ENCODE data around the gene LMAN2. TPM values are rescaled to one million over a fixed set of nuclear protein-coding genes. Genes with fewer than 3 reads are reported as not detected.
"Not testable (repeated sequence)": the region's sequence is repeated elsewhere in the genome, so short reads cannot be mapped to it uniquely, and the experiment has no call there.

Gene LMAN2
- polyA plus RNA-seq, 3 donors = 148 to 275 (median 259) TPM

DNA sequence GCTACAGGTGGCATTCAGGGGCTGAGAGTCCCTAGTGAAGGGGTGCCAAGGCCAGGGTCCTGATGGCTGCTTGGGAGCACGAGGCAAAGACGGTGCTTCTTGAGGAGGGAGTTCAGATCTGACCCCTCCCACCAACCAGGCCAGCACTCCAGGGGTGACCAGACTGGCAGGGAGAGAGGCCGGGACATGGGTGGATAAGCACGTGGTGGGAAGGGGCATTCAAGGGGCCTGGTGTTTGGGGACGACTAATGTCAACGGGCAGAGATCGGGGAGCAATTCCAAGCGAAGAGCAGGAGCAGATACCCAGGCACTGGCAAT is 10.8 kb upstream of the LMAN2 start:
- peaks cover 0 to 2% (median 0%) of the 10 kb centered on the region in 7 donors for H3K9me3 Mint-ChIP-seq
- no peaks in the 10 kb centered on the region for H3K27me3 ChIP-seq (ENCODE audit: control insufficient read depth in 2 of 2, insufficient read depth in 2 of 2, low read length in 2 of 2)
- H3K36me3 ChIP-seq (replicated peaks in 1 of 2; ENCODE audit: control insufficient read depth in 1 of 2, insufficient read depth in 2 of 2, low read length in 2 of 2) = peaks cover 23 to 36% of the 10 kb centered on the region in 2 donors
- no peak for DNase-seq
- H3K4me2 ChIP-seq (replicated peaks; ENCODE audit: extremely low read depth, low read length, poor library complexity, severe bottlenecking) = peak overlapping the region; percentile 81
- peak overlapping the region; percentile 55 for H3K9ac ChIP-seq (ENCODE audit: insufficient read depth, low read length, poor library complexity, severe bottlenecking)
- H3K4me1 ChIP-seq (ENCODE audit: control insufficient read depth in 1 of 2, insufficient read depth in 2 of 2, low read length in 2 of 2) = peaks cover 67 to 81% of the 10 kb centered on the region in 2 donors
- 61% methylated on average over 6 of the region's 8 CpGs for WGBS (ENCODE audit: insufficient coverage)
- peak overlapping the region; percentile 76 to 87 for H3K4me3 Mint-ChIP-seq
- no peak overlapping the region for H2AFZ ChIP-seq (ENCODE audit: insufficient read depth, low read depth, low read length, poor library complexity, severe bottlenecking)
- H3K27ac Mint-ChIP-seq = peak overlapping the region; percentile 82 to 94 (median 89)
- intact Hi-C loops (cut with micrococcal nuclease) = no loop called here
- H3K9me3 ChIP-seq (replicated peaks in 1 of 2; ENCODE audit: control insufficient read depth in 1 of 2, insufficient read depth in 1 of 2, low read length in 2 of 2) = no peaks in the 10 kb centered on the region
- H3K27ac ChIP-seq (ENCODE audit: low read depth in 1 of 2, low read length in 2 of 2) = peak overlapping the region; percentile 67 to 86
- H3K27me3 Mint-ChIP-seq (ENCODE audit: low read depth in 3 of 3) = peaks cover 0 to 5% (median 2%) of the 10 kb centered on the region in 3 donors
- peaks cover 75% of the 10 kb centered on the region for H3K4me1 Mint-ChIP-seq
- H3K4me3 ChIP-seq (replicated peaks in 1 of 3; ENCODE audit: low read depth in 2 of 3, low read length in 3 of 3) = peak overlapping the region; percentile 1 to 76 (median 43)
- H4K20me1 ChIP-seq (ENCODE audit: insufficient read depth, low read length) = peaks cover 90% of the 10 kb centered on the region
- H3K79me2 ChIP-seq (ENCODE audit: insufficient read depth, low read length) = peaks cover 85% of the 10 kb centered on the region
- H3K36me3 Mint-ChIP-seq = peaks cover 25 to 47% of the 10 kb centered on the region in 2 donors
- TF ChIP-seq, protein P1, sequence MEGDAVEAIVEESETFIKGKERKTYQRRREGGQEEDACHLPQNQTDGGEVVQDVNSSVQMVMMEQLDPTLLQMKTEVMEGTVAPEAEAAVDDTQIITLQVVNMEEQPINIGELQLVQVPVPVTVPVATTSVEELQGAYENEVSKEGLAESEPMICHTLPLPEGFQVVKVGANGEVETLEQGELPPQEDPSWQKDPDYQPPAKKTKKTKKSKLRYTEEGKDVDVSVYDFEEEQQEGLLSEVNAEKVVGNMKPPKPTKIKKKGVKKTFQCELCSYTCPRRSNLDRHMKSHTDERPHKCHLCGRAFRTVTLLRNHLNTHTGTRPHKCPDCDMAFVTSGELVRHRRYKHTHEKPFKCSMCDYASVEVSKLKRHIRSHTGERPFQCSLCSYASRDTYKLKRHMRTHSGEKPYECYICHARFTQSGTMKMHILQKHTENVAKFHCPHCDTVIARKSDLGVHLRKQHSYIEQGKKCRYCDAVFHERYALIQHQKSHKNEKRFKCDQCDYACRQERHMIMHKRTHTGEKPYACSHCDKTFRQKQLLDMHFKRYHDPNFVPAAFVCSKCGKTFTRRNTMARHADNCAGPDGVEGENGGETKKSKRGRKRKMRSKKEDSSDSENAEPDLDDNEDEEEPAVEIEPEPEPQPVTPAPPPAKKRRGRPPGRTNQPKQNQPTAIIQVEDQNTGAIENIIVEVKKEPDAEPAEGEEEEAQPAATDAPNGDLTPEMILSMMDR (IDR thresholded peaks at IDR 0.05) = no peak

DNA sequence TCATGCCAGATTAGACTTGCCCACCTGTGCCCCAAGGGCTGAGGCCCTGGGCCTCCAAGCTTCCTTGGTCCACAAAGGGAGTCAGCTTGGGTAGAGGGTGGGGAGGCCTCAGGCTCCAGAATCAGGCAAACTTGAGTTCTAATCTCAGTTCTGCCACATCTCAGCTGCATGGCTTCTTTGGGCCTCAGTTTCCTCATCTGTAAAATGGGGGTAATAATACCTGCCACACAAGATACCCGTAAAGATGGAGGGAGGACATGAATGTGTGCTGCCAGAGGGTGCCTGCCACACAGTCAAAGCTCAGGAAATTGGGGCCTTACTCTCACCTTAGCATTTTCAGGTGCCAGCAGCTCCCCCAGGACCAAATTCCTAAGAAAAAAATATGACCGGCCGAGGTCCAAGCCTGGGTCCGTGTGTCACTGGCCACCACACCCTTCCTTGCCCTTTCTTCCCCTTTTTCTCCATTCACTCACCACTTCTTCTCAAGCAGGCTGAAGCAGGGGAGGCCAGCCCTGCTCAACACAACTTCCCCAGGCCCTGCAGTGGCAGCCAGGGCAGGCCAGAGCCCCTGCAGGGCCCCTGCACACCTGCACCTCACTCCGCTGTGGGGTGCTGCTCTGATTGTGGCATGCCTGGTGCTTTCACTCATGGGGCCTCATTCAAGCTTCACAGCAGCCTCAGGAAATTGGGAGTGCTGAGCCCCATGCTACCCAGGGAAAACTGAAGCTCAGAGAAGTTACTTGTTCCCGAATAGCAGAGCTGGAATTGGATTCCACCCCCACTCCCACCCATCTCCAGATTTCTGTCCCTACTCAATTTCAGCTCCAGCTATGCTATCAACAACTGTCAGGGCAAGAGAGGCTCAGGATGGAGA is 10.2 kb upstream of the LMAN2 start:
- H3K4me3 ChIP-seq (replicated peaks in 1 of 3; ENCODE audit: low read depth in 2 of 3, low read length in 3 of 3) = peak overlapping the region in 2 of 3 experiments; percentile 1 to 76
- peaks cover 0 to 5% (median 2%) of the 10 kb centered on the region in 3 donors for H3K27me3 Mint-ChIP-seq (ENCODE audit: low read depth in 3 of 3)
- peak overlapping the region; percentile 76 to 87 for H3K4me3 Mint-ChIP-seq
- H3K27ac Mint-ChIP-seq = peak overlapping the region; percentile 82 to 94 (median 89)
- H3K4me1 Mint-ChIP-seq = peaks cover 81% of the 10 kb centered on the region
- H3K9ac ChIP-seq (ENCODE audit: insufficient read depth, low read length, poor library complexity, severe bottlenecking) = peak overlapping the region; percentile 55
- no peaks in the 10 kb centered on the region for H3K27me3 ChIP-seq (ENCODE audit: control insufficient read depth in 2 of 2, insufficient read depth in 2 of 2, low read length in 2 of 2)
- H3K4me1 ChIP-seq (ENCODE audit: control insufficient read depth in 1 of 2, insufficient read depth in 2 of 2, low read length in 2 of 2) = peaks cover 73 to 87% of the 10 kb centered on the region in 2 donors
- DNase-seq = peak; percentile 77 to 83 (median 81)
- H4K20me1 ChIP-seq (ENCODE audit: insufficient read depth, low read length) = peaks cover 84% of the 10 kb centered on the region
- H3K36me3 ChIP-seq (replicated peaks in 1 of 2; ENCODE audit: control insufficient read depth in 1 of 2, insufficient read depth in 2 of 2, low read length in 2 of 2) = peaks cover 18 to 30% of the 10 kb centered on the region in 2 donors
- H3K9me3 ChIP-seq (replicated peaks in 1 of 2; ENCODE audit: control insufficient read depth in 1 of 2, insufficient read depth in 1 of 2, low read length in 2 of 2) = no peaks in the 10 kb centered on the region
- WGBS (ENCODE audit: insufficient coverage) = 5% methylated on average over 5 of the region's 6 CpGs
- peaks cover 0 to 2% (median 0%) of the 10 kb centered on the region in 7 donors for H3K9me3 Mint-ChIP-seq
- peak overlapping the region; percentile 81 for H3K4me2 ChIP-seq (replicated peaks; ENCODE audit: extremely low read depth, low read length, poor library complexity, severe bottlenecking)
- no peak overlapping the region for H2AFZ ChIP-seq (ENCODE audit: insufficient read depth, low read depth, low read length, poor library complexity, severe bottlenecking)
- H3K27ac ChIP-seq (ENCODE audit: low read depth in 1 of 2, low read length in 2 of 2) = peak overlapping the region; percentile 67 to 86
- H3K79me2 ChIP-seq (ENCODE audit: insufficient read depth, low read length) = peaks cover 85% of the 10 kb centered on the region
- intact Hi-C loops (cut with micrococcal nuclease) = no loop called here
- TF ChIP-seq, protein P1 (IDR thresholded peaks at IDR 0.05) = no peak
- peaks cover 21 to 41% of the 10 kb centered on the region in 2 donors for H3K36me3 Mint-ChIP-seq

DNA sequence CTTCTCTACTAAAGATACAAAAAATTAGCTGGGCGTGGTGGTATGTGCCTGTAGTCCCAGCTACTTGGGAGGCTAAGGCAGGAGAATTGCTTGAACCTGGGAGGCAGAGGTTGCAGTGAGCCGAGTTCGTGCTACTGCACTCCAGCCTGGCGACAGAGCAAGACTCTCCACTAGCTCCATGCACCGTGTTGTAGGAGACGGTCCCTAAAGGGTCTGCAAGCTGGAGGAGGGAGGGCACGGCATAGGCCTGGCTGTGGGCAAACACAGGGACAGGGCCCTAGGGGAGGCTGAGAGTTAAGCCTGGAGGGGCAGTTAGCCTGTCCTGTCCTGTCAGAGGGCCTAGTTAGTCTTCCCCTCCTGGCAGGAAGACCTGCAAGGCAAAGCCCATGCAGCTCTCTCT is 9.3 kb upstream of the LMAN2 start:
- H3K4me2 ChIP-seq (replicated peaks; ENCODE audit: extremely low read depth, low read length, poor library complexity, severe bottlenecking) = peak overlapping the region; percentile 81
- not testable (repeated sequence) for DNase-seq

More for the DNA sequence above, 9.3 kb upstream of the LMAN2 start:
- peak overlapping the region; percentile 67 to 86 for H3K27ac ChIP-seq (ENCODE audit: low read depth in 1 of 2, low read length in 2 of 2)
- H3K9me3 ChIP-seq (replicated peaks in 1 of 2; ENCODE audit: control insufficient read depth in 1 of 2, insufficient read depth in 1 of 2, low read length in 2 of 2); H2AFZ ChIP-seq (ENCODE audit: insufficient read depth, low read depth, low read length, poor library complexity, severe bottlenecking); H3K9me3 Mint-ChIP-seq; H3K27me3 ChIP-seq (ENCODE audit: control insufficient read depth in 2 of 2, insufficient read depth in 2 of 2, low read length in 2 of 2); intact Hi-C loops (cut with micrococcal nuclease); H3K27me3 Mint-ChIP-seq (ENCODE audit: low read depth in 3 of 3): not testable (repeated sequence)
- peak overlapping the region; percentile 54 to 94 (median 86) for H3K27ac Mint-ChIP-seq
- H3K36me3 Mint-ChIP-seq = peaks cover 16 to 38% of the 10 kb centered on the region in 2 donors
- peaks cover 84% of the 10 kb centered on the region for H3K4me1 Mint-ChIP-seq
- peaks cover 79% of the 10 kb centered on the region for H3K79me2 ChIP-seq (ENCODE audit: insufficient read depth, low read length)
- peaks cover 75% of the 10 kb centered on the region for H4K20me1 ChIP-seq (ENCODE audit: insufficient read depth, low read length)
- H3K36me3 ChIP-seq (replicated peaks in 1 of 2; ENCODE audit: control insufficient read depth in 1 of 2, insufficient read depth in 2 of 2, low read length in 2 of 2) = peaks cover 11 to 21% of the 10 kb centered on the region in 2 donors
- peak overlapping the region in 1 of 3 experiments; percentile 76 for H3K4me3 ChIP-seq (replicated peaks in 1 of 3; ENCODE audit: low read depth in 2 of 3, low read length in 3 of 3)
- H3K9ac ChIP-seq (ENCODE audit: insufficient read depth, low read length, poor library complexity, severe bottlenecking) = peak overlapping the region; percentile 44
- peak overlapping the region in 1 of 2 donors; percentile 11 for H3K4me3 Mint-ChIP-seq
- peaks cover 82 to 90% of the 10 kb centered on the region in 2 donors for H3K4me1 ChIP-seq (ENCODE audit: control insufficient read depth in 1 of 2, insufficient read depth in 2 of 2, low read length in 2 of 2)
- 100% methylated on average over 6 of the region's 7 CpGs for WGBS (ENCODE audit: insufficient coverage)
